OCI-LY1 (cell line): ENCODE results near the gene RANBP17.

Source experiments
- H2AFZ ChIP-seq: fragments of 200-600 bp; sonication (generic), shearing (Covaris generic); 2 replicates; pipeline ENCODE4 v1.6.0; 2014; ENCODE audit warnings: antibody characterized with exemption, mild to moderate bottlenecking, low read length
- H3F3A ChIP-seq: fragments of 200-600 bp; sonication (generic), shearing (Covaris generic); 2 replicates; pipeline ENCODE4 v1.6.0; 2014; ENCODE audit warnings: mild to moderate bottlenecking, antibody characterized with exemption, low read length, moderate library complexity; ENCODE audit not compliant: insufficient read depth
- H3K27ac ChIP-seq: fragments of 200-600 bp; sonication (generic); 2 replicates; pipeline ENCODE4 v1.5.1; 2014; ENCODE audit warnings: low read length, mixed run types, mild to moderate bottlenecking, low read depth; ENCODE audit not compliant: poor library complexity, severe bottlenecking
- H3K27me3 ChIP-seq: fragments of 200-600 bp; sonication (generic); 2 replicates; pipeline ENCODE4 v1.6.0; 2014; ENCODE audit warnings: antibody characterized with exemption, mild to moderate bottlenecking, low read length, moderate library complexity; ENCODE audit not compliant: insufficient read depth
- H3K36me3 ChIP-seq: fragments of 200-600 bp; sonication (generic); 2 replicates; pipeline ENCODE4 v1.6.1; 2014; ENCODE audit warnings: mild to moderate bottlenecking, antibody characterized with exemption, low read length, moderate library complexity, mixed read lengths; ENCODE audit not compliant: insufficient read depth
- H3K4me1 ChIP-seq: fragments of 200-600 bp; sonication (generic); 2 replicates; pipeline ENCODE4 v1.5.1; 2014; ENCODE audit warnings: mild to moderate bottlenecking, low read length, moderate library complexity; ENCODE audit not compliant: insufficient read depth, severe bottlenecking
- H3K4me2 ChIP-seq: fragments of 200-600 bp; sonication (generic), shearing (Covaris generic); 2 replicates; pipeline ENCODE4 v1.6.1; 2014; ENCODE audit warnings: low read length
- H3K4me3 ChIP-seq: fragments of 200-600 bp; sonication (generic); 2 replicates; pipeline ENCODE4 v1.5.1; 2014; ENCODE audit warnings: low read length, low read depth, mild to moderate bottlenecking, mixed read lengths; ENCODE audit not compliant: poor library complexity, severe bottlenecking
- H3K79me2 ChIP-seq: fragments of 200-600 bp; shearing (Covaris generic); 2 replicates; pipeline ENCODE4 v1.6.1; 2016; ENCODE audit warnings: mixed run types, low read length, mixed read lengths; ENCODE audit not compliant: insufficient read depth
- H3K9ac ChIP-seq: fragments of 200-600 bp; sonication (generic), shearing (Covaris generic); 2 replicates; pipeline ENCODE4 v1.6.1; 2014; ENCODE audit warnings: mild to moderate bottlenecking, low read length, mixed read lengths
- H3K9me2 ChIP-seq: fragments of 200-600 bp; sonication (generic), shearing (Covaris generic); 2 replicates; pipeline ENCODE4 v1.6.1; 2014; ENCODE audit warnings: low read depth, mild to moderate bottlenecking, low read length, mixed read lengths
- H3K9me3 ChIP-seq: fragments of 200-600 bp; shearing (Covaris generic); 2 replicates; pipeline ENCODE4 v1.6.1; 2014; ENCODE audit warnings: low read length, mixed read lengths
- H4K20me1 ChIP-seq: fragments of 200-600 bp; sonication (generic), shearing (Covaris generic); 2 replicates; pipeline ENCODE4 v1.6.0; 2016; ENCODE audit warnings: mild to moderate bottlenecking, low read length; ENCODE audit not compliant: insufficient read depth
- CTCF ChIP-seq: fragments of 200-600 bp; sonication (generic), shearing (Covaris generic); IDR thresholded peaks from 2 replicates; pipeline ENCODE4 v1.5.1; 2017; ENCODE audit warnings: mild to moderate bottlenecking, antibody characterized with exemption, low read length, moderate library complexity, mixed read lengths
- EZH2 ChIP-seq: fragments of 200-600 bp; sonication (generic), shearing (Covaris generic); IDR thresholded peaks from 2 replicates; pipeline ENCODE4 v1.8.0; 2017; ENCODE audit warnings: borderline replicate concordance, mixed run types, mild to moderate bottlenecking, antibody characterized with exemption, low read length, moderate library complexity, mixed read lengths

RANBP17 gene

DNA sequence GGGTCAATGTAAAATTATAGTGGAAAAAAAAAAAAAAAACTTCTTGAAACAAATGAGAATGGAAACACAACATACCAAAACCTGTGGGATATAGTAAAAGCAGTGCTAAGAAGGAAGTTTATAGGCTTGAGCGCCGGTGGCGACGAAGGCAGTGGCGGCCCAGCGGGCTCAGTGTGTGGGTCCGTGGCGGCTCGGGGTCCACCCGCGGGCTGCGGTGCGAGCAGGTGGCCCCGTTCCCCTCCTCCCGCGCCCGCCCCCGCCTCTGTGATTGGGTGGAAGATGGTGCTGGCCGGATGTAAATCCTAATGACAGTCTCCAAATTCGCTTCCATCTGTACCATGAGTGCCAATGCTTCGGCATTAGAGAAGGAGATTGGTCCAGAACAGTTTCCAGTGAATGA lies 389.7 kb downstream of the RANBP17 start:
- H3K9ac ChIP-seq = no peak overlapping the region
- no peak overlapping the region for H3K4me2 ChIP-seq
- no peaks in the 10 kb centered on the region for H3K79me2 ChIP-seq
- H3F3A ChIP-seq = no peaks in the 10 kb centered on the region
- H2AFZ ChIP-seq = no peak overlapping the region
- TF ChIP-seq CTCF (no peak), EZH2 (no peak)
- no peaks in the 10 kb centered on the region for H4K20me1 ChIP-seq
- H3K36me3 ChIP-seq = no peaks in the 10 kb centered on the region
- H3K4me3 ChIP-seq = no peak overlapping the region
- H3K9me3 ChIP-seq = no peaks in the 10 kb centered on the region
- no peak overlapping the region for H3K27ac ChIP-seq
- H3K4me1 ChIP-seq = no peaks in the 10 kb centered on the region
- H3K9me2 ChIP-seq = no peaks in the 10 kb centered on the region
- H3K27me3 ChIP-seq = no peaks in the 10 kb centered on the region

GRCh38 chr5:171252674-171253073 lies 390.9 kb downstream of the RANBP17 start:
- no peak overlapping the region for H3K27ac ChIP-seq
- no peak overlapping the region for H3K9ac ChIP-seq
- H2AFZ ChIP-seq = no peak overlapping the region
- no peaks in the 10 kb centered on the region for H4K20me1 ChIP-seq
- H3K36me3 ChIP-seq = no peaks in the 10 kb centered on the region
- H3F3A ChIP-seq = no peaks in the 10 kb centered on the region
- no peaks in the 10 kb centered on the region for H3K27me3 ChIP-seq
- TF ChIP-seq CTCF (no peak), EZH2 (no peak)
- no peak overlapping the region for H3K4me3 ChIP-seq
- no peaks in the 10 kb centered on the region for H3K79me2 ChIP-seq
- H3K9me2 ChIP-seq = no peaks in the 10 kb centered on the region
- no peak overlapping the region for H3K4me2 ChIP-seq
- no peaks in the 10 kb centered on the region for H3K9me3 ChIP-seq
- H3K4me1 ChIP-seq = no peaks in the 10 kb centered on the region

DNA sequence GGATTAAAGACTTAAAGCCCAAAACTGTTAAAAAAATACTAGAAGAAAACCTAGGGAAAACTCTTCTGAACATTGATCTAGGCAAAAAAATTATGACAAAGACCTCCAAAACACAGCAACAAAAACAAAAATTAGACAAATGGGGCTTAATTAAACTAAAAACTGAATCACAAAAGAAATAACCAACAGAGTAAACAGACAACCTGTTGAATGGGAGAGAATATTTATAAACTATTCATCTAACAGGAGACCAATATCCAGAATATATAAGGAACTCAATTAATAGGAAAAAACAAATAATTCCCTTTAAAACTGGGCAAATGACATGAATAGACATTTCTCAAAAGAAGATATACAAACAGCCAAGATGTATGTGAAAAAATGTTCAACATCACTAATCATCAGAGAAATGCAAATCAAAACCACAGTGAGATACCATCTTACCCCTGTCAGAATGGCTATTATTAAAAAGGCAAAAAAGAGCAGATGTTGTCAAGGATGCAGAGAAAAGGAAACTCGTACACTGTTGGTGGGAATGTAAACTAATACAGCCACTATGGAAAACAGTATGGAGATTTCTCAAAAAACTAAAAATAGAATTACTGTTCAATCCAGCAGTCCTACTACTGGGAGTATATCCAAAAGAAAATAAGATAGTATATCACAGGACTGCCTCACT lies 397.1 kb downstream of the RANBP17 start:
- H4K20me1 ChIP-seq = no peaks in the 10 kb centered on the region
- H3K4me1 ChIP-seq = no peaks in the 10 kb centered on the region
- H3K4me3 ChIP-seq = no peak overlapping the region
- no peak overlapping the region for H3K27ac ChIP-seq
- no peaks in the 10 kb centered on the region for H3K27me3 ChIP-seq
- H3K9me2 ChIP-seq = no peaks in the 10 kb centered on the region
- TF ChIP-seq CTCF (no peak), EZH2 (no peak)
- H3F3A ChIP-seq = no peaks in the 10 kb centered on the region
- no peaks in the 10 kb centered on the region for H3K9me3 ChIP-seq
- H3K4me2 ChIP-seq = no peak overlapping the region
- H3K79me2 ChIP-seq = no peaks in the 10 kb centered on the region
- no peak overlapping the region for H2AFZ ChIP-seq
- no peak overlapping the region for H3K9ac ChIP-seq
- H3K36me3 ChIP-seq = no peaks in the 10 kb centered on the region
